GM19372 (cell line): ENCODE measurements around the gene IGFBPL1.

Experiments
- ATAC-seq: cut with Tn5 transposase; IDR thresholded peaks from one replicate; pipeline ENCODE4 v1.9.1; 2021; ENCODE audit warnings: mild to moderate bottlenecking, low read depth, moderate library complexity; ENCODE audit not compliant: unreplicated experiment

The IGFBPL1 gene

GRCh38 chr9:38359297-38359653, 65.0 kb downstream of the IGFBPL1 start:
- ATAC-seq = no peak

- ATAC-seq = no peak
Measured at GRCh38 chr9:38358390-38359296, 65.6 kb downstream of the IGFBPL1 start.

GRCh38 chr9:38357350-38358114, 66.7 kb downstream of the IGFBPL1 start:
- ATAC-seq = no peak

GRCh38 chr9:38356851-38357250, 67.4 kb downstream of the IGFBPL1 start:
- no peak for ATAC-seq
